ENCODE results near the gene RXRA.

Gene RXRA

DNA sequence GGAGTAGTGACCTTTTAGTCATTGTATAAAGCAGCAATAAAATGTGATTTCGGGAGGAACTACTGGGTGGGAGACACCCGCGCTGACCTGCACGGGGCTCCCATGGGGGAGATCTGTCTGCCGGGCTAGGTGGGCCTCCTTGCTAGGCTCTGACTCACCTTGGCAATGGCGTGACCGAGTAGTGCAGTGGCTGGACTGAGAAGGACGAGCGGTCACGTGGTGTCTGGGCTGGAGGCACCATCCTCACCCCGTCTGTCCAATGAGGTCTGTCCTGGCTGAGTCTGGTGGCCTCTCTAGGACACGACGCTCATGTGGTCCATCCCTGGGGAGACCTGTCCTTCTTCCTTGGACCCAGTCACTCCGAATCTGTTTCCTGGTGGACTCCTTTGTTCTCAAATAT lies 151.7 kb downstream of the RXRA start:
- no peak for DNase-seq

DNA sequence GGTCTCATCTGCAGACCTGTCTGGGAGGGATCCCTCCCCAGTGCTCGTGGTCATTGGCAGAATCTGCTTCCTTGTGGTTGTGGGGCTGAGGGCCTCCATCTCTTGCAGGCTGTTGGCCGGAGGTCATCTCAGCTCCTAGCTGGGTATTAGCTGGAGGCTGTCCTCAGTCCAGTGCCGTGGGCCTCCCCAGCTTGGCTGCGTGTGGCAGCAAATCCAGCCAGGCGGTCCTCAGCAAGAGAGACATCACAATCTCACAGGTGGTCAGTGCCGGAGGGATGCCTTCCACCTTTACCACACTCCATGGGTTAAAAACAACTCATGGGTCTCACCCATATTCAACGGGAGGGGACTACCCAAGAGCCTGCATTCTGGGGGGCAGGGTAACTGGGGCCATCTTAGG lies 155.5 kb downstream of the RXRA start:
- DNase-seq, result no peak

GRCh38 chr9:134482226-134482625 lies 156.0 kb downstream of the RXRA start:
- DNase-seq, result no peak

DNA sequence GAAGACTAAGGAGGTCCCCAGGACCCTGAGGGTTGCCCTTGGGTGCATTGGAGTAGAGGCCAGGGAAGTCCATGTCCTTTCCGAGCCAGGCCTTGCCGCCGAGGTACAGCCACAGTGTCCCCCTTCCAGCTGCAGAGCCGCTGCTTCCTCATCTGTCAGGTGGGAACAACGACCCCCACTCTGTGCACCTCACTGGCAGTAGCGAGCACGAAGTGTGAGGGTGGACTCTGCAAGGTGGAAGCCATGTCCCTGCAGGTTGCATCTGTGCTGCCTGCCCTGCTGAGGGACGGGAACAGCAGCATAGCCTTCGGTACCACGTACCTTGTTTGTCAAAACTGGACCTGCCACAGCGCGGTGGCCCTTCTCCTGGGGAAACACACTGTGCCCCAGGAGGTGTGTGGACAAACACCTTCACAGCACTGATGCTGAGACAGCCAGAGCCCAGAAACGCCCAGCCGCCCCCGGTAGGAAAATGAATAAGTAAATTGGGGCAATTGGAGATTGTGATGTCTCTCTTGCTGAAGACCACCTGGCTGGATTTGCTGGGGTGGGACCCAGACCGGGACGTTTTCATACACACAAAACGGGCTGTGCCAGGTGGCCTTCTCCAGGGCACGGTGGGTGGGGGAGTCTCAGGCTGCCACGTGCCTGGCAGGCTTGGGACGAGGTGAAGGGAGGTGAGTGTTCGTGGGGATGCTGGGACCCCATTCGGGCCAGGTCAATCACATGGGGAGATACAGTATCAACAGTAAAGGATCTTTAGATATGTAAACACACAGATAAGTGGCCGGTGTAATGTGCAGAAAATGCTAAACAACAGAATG lies 157.3 kb downstream of the RXRA start:
- no peak for DNase-seq

GRCh38 chr9:134484479-134484878 lies 158.2 kb downstream of the RXRA start:
- no peak for DNase-seq

DNA sequence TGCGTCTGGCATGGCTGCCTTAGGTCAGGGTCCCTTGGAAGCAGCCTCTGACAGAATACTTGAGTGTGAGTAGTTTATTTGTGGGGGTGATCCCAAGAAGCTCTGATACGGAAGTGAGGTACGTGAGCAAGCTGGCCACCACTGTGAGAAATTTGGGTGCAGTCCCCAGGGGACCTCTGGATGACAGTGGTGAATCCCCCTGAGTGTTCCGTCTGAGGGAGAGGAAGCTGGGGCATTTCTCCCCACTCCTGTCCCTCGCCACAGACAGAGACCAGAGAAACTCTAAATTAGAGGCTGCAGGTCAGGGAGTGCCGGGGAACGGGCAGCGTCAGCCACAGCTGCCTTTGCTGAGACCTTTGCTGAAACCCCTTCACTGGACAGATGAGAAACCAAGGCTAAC lies 159.4 kb downstream of the RXRA start:
- DNase-seq, result no peak

GRCh38 chr9:134486143-134486591 lies 159.9 kb downstream of the RXRA start:
- DNase-seq, result no peak

DNA sequence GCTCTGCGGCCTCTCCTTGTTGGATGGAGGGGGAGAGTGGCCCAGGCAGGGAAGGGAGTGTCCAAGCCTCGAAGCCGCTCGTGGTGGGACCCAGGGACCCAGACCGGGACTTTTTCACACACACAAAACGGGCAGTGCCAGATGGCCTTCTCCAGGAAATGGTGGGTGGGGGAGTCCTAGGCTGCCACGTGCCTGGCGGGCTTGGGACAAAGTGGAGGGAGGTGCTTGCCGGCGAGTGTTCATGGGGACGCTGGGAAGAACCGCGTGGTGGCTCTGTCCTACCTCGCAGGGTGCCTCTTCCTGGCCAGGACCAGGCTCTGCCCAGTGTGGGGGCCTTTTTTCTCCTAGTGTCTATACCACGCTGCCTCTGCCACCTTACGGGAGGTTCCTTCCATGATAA lies 160.3 kb downstream of the RXRA start:
- DNase-seq, result no peak
